B cell (primary cell): Measurements from ENCODE around the gene NSMCE3.

Experiments used
- EZH2 ChIP-seq: IDR thresholded peaks from 2 replicates; pipeline ENCODE4 v1.6.1; 2012; ENCODE audit warnings: borderline replicate concordance, low read depth, mild to moderate bottlenecking, moderate library complexity, low read length; ENCODE audit not compliant: insufficient read depth, poor library complexity, severe bottlenecking
- TF ChIP-seq, protein P1 (sequence below): fragments of 200-600 bp; IDR thresholded peaks from one replicate; pipeline ENCODE4 v1.8.0; 2022; ENCODE audit warnings: antibody characterized with exemption, mild to moderate bottlenecking

GRCh38 chr15:29266052-29266582, 3.5 kb downstream of the NSMCE3 start:
- TF ChIP-seq, protein P1, sequence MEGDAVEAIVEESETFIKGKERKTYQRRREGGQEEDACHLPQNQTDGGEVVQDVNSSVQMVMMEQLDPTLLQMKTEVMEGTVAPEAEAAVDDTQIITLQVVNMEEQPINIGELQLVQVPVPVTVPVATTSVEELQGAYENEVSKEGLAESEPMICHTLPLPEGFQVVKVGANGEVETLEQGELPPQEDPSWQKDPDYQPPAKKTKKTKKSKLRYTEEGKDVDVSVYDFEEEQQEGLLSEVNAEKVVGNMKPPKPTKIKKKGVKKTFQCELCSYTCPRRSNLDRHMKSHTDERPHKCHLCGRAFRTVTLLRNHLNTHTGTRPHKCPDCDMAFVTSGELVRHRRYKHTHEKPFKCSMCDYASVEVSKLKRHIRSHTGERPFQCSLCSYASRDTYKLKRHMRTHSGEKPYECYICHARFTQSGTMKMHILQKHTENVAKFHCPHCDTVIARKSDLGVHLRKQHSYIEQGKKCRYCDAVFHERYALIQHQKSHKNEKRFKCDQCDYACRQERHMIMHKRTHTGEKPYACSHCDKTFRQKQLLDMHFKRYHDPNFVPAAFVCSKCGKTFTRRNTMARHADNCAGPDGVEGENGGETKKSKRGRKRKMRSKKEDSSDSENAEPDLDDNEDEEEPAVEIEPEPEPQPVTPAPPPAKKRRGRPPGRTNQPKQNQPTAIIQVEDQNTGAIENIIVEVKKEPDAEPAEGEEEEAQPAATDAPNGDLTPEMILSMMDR: no peak
- no peak for TF ChIP-seq EZH2
